Measurements from ENCODE around the gene S100A1.
"Not testable (repeated sequence)": the region's sequence is repeated elsewhere in the genome, so short reads cannot be mapped to it uniquely, and the experiment has no call there.

The S100A1 gene

DNA sequence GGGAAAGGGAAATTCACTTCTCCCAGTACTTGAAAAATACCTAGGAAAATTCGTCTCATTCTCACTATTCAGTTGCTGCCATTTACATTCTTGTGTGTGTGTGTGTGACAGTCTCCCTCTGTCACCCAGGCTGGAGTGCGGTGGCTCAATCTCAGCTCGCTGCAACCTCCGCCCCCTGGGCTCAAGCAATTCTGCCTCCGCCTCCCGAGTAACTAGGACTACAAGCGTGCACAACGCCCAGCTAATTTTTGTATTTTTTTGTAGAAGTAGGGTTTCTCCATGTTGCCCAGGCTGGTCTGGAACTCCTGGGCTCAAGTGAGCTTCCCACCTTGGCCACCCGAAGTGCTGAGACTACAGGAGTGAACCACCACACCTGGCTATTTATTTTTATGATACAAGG lies 31.4 kb downstream of the S100A1 start:
- no peak for DNase-seq

DNA sequence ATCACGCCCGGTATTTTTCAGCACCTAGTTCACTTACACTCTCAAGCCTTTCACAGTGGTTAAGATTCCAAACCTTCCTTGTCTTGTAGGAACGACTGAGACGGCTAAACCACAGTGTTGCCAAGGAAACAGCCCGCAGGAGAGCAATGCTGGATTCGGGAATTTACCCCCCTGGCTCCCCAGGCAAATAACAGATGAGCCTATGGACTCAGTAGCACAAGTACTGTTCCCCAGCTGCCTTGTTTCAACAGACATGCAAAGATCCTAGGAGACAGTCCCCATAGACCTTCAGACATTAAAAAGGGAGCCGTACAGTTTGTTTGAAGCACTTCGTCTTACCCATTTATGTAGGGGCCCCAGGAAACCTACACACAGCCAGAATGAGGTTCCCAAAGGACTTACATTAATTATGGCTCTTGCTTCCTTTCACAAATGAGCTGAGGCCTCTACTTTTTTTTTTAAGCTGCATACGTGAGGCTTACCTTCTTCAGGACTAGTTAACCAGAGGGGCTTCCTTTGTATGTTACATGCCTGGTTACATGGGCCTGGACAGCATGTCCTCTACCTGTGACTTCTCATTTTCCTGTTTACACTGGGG lies 33.0 kb downstream of the S100A1 start:
- DNase-seq: peak; percentile 42

DNA sequence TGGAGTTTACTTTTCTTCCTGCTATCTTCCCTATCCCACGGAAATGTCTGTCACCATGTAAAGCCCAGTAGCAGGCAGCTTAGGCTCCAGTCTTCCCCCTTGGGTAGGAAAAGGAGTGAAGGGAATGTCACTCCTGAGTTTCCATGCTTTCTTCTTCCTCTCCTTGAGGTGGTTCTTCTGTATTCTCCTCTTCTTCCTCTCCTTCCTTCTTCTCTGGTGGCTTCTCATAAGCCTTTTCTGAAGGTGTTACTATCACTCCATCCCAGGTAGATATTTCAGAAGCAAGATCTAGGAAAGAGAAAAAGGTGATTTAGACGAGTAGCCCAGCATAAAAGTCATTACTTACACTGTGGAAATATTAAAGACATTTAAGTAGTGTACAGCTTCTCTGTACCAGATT lies 34.0 kb downstream of the S100A1 start:
- DNase-seq: no peak

DNA sequence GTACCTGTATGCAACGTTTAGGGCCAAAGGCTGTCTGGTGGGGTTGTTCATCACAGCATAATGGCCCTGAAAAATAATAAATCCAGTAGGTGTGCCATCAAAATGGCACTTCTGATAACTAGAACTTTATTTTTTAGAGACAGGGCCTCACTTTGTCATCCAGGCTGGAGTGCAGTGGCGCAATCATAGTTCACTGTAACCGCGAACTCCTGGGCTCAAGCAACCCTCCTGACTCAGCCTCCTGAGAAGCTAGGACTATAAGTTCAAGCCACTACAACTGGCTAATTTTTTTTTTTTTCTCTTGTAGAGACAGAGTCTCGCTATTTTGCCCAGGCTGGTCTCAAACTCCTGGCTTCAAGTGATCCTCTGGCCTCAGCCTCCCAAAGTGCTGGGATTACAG lies 35.0 kb downstream of the S100A1 start:
- no peak for DNase-seq

DNA sequence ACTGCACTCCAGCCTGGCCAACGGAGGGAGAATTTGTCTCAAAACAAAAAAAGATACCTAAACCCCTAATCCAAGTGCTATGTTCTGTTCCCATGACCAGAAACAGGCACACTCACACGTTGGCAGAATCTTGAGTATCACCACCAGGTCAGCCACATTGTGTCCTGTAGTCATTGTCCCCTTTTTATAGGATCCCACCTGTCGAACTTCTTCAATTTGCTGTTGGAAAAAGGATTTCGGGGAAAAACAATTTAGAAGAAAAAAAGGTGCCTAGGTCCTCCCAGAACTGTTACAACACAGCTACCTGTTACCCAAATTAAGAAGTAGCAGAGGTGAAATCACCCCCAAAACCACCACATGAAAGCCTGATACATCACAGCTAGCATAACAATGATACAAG lies 39.2 kb downstream of the S100A1 start:
- no peak for DNase-seq

DNA sequence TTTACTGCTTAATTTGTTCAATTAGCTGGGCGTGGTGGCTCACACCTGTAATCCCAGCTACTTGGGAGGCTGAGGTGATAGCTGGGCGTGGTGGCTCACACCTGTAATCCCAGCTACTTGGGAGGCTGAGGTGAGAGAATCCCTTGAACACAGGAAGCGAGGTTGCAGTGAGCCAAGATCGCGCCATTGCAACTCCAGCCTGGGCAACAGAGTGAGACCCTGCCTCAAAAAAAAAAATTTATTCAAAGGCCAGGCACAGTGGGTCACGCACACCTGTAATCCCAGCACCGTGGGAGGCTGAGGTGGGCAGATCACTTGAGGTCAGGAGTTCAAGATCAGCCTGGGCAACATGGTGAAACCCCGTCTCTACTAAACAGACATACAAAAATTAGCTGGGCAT lies 40.4 kb downstream of the S100A1 start:
- DNase-seq: not testable (repeated sequence)

DNA sequence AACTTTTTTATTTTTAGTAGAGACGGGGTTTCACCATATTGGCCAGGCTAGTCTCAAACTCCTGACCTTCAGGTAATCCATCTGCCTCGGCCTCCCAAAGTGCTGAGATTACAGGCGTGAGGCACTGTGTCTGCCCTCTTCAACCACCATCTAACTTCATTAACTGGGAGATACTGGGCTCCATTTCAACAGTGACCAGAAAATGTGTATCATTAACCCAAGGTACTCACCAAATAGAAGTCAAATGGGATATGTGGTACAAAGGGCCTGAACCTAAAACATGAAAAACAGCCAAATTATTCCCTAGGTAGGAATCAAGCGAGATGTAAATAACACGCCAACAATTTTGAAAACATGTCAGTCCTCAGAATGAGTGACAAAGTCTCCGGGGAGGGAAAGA lies 41.4 kb downstream of the S100A1 start:
- no peak for DNase-seq

DNA sequence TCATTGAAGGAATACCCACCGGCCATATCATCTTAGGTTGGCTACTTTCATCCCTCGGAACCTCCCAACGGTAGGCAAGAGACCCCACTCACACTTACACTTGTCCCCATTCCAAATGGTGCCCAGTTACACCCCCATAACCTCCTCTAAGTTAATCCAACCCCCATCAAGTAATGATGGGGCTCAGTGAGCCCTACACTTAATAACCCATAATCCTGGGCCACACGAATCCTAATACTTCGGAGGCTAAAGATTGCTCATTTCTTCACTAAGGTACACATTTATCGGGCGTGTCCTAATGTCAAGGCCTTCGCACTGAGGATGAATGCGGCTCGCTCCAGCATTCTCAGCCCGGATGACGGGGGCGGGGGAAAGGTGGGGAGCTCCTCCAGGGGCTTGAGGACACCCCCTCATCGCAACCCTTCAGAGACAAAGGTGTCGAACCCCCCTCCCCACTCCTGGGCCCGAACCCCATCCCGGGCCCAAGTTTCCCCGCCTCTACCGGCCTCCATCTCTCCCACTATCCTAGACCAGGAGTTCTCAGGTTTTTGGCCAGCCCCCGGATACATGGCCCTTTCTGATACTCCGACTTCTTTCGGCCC lies 42.1 kb downstream of the S100A1 start:
- no peak for DNase-seq

DNA sequence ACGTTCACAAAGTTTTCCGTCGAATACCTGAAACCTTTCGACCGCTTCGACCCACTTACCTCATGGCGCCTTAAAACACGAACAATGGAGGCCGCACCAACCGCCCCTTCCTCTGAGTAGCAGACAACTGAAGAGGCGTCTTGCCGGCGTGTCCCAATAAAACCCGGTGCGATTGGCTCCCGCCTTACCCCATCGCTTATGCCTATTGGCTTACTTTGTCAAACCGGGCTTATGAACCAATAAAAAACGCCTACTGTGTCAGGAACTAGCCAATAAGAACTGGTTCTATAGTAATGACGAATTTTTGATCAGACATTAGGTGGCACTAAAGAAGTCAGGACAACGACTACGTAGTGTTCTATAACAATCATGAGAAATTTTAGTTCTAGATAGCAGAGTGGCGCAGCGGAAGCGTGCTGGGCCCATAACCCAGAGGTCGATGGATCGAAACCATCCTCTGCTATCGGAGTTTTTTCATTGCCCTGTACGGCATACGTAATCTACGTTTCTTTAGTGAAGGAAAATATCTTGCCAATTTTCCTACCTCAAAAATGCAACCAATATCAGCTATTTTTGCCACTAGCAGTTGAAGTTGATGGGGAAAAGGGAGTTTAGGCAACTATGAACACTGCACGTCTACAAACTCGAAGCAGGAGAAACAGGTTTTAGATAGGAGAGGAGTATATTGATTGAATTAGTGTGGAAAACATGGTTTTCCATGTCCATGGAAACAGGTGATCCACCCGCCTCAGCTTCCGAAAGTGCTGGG lies 42.8 kb downstream of the S100A1 start, which contains the start of gene ILF2:
ILF2 (minus strand) TSS at position 135 of the 769 bp plus-strand sequence; CDS start at position 64, 71 bp downstream.
- peak; percentile 100 for DNase-seq

DNA sequence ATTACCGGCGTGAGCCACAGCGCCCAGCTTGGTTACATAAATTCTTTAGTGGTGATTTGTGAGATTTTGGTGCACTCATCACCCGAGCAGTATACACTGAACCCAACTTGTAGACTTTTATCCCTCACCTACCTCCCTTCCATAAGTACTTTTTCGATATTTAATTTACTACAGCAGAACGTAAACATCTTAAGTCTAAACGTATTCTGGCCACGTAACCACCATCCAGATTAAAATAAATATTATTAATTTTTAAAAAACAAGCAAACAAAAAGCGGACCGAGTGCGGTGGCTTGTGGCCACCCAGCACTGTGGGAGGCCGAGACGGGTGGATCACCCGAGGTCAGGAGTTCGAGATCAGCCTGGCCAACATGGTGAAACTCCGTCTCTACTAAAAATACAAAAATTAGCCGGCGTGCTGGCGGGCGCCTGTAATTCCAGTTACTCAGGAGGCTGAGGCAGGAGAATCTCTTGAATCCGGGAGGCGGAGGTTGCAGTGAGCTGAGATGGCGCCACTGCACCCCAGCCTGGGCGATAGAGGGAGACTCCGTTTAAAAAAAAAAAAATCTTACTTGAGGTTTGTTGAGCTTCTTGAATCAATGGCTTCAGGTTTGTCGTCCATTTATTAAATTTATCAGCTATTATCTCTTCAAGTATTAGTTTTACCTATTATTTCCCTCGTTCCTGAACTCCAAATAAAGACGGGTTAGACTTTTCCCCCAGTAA lies 43.6 kb downstream of the S100A1 start:
- peak; percentile 71 for DNase-seq

DNA sequence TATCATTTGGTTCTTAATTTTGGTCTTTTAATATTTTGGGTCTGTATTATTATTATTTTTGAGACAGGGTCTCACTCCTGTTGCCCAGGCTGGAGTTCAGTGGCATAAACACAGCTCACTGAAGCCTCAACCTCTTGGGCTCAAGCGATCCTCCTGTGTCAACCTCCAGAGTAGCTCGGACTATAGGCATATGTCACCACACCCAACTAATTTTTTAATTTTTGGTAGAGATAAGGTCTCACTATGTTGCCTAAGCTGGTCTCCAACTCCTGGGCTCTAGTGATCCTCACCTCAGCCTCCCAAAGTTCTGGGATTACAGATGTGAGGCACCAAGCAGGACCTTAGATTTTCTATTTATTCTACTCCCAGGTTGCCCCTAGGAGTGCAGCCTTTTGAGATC lies 45.3 kb downstream of the S100A1 start:
- no peak for DNase-seq

DNA sequence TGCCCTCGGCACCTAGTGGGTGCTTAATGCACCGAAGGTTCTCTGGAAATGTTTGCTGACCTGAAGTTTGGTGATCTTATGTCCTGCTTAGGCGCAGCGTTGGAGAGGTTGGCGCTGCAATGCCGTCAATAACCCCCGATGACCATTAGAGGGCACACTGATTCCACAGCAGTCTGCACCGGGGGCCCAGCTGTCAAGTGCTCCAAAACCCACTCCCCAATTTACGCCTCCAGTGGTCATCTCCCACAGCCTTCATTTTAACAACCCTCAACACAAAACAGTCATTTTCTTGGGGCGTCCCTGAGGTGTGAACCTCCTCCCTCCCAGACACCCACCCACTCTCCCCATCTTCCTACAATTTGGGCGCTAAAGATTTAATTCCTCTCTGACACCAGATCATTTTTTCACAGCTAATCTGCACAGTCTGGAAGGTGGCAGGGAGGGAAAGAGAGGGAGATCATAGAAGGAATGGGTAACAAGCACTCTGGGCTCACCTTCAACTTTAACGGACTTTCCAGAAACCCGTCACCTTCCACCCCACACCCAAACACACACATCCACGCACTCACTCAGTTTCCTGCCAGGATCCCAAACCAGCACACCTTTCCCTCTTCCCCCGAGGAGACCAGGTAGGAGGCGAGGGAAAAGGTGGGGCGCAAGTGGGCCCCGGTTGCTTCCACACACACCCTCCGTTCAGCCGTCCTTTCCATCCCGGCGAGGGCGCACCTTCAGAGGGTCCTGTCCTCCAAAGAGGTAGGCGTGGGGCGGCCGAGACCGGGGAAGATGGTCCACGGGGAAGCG lies 49.7 kb downstream of the S100A1 start:
- peak; percentile 59 for DNase-seq

DNA sequence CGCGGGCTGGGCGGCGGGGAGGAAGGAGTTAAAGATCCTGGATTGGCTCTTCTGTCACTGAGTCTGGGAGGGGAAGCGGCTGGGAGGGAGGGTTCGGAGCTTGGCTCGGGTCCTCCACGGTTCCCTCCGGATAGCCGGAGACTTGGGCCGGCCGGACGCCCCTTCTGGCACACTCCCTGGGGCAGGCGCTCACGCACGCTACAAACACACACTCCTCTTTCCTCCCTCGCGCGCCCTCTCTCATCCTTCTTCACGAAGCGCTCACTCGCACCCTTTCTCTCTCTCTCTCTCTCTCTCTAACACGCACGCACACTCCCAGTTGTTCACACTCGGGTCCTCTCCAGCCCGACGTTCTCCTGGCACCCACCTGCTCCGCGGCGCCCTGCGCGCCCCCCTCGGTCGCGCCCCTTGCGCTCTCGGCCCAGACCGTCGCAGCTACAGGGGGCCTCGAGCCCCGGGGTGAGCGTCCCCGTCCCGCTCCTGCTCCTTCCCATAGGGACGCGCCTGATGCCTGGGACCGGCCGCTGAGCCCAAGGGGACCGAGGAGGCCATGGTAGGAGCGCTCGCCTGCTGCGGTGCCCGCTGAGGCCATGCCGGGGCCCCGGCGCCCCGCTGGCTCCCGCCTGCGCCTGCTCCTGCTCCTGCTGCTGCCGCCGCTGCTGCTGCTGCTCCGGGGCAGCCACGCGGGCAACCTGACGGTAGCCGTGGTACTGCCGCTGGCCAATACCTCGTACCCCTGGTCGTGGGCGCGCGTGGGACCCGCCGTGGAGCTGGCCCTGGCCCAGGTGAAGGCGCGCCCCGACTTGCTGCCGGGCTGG lies 50.5 kb downstream of the S100A1 start, which contains the start of gene NPR1:
NPR1 (plus strand) TSS at position 170 of the 818 bp plus-strand sequence; CDS start at position 591, 421 bp downstream.
- DNase-seq: peak; percentile 56

DNA sequence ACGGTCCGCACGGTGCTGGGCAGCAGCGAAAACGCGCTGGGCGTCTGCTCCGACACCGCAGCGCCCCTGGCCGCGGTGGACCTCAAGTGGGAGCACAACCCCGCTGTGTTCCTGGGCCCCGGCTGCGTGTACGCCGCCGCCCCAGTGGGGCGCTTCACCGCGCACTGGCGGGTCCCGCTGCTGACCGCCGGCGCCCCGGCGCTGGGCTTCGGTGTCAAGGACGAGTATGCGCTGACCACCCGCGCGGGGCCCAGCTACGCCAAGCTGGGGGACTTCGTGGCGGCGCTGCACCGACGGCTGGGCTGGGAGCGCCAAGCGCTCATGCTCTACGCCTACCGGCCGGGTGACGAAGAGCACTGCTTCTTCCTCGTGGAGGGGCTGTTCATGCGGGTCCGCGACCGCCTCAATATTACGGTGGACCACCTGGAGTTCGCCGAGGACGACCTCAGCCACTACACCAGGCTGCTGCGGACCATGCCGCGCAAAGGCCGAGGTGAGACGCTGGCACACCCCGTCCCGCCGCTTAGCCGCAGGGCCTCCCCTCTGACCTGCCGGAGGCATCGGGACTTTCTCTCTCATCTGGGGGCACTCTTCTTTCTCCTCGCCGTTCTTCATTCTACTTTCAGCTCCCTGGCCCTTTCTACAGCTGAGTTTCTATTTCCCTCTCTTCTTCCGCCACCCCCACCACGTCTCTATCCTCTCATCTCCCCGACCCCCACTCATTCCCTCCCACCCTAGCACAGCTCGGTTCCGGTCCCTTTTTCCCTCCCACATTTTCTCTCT lies 51.3 kb downstream of the S100A1 start:
- no peak for DNase-seq

DNA sequence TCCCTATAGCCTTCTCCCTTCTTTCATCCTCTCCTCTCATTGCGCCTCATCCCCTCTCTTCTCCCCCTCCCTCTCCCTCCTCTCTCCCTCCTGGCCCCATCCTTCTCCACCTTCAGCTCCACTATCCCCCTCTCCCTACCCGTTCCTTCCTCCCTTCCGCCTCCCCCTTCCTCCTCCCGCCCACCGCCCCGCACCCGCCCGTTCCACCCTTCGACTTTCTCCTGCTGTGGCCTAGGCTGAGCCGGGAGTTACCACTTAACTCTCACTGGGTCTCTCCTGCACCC lies 51.8 kb downstream of the S100A1 start:
- DNase-seq: no peak
